Measurements from ENCODE around the gene PEX11G.

DNA sequence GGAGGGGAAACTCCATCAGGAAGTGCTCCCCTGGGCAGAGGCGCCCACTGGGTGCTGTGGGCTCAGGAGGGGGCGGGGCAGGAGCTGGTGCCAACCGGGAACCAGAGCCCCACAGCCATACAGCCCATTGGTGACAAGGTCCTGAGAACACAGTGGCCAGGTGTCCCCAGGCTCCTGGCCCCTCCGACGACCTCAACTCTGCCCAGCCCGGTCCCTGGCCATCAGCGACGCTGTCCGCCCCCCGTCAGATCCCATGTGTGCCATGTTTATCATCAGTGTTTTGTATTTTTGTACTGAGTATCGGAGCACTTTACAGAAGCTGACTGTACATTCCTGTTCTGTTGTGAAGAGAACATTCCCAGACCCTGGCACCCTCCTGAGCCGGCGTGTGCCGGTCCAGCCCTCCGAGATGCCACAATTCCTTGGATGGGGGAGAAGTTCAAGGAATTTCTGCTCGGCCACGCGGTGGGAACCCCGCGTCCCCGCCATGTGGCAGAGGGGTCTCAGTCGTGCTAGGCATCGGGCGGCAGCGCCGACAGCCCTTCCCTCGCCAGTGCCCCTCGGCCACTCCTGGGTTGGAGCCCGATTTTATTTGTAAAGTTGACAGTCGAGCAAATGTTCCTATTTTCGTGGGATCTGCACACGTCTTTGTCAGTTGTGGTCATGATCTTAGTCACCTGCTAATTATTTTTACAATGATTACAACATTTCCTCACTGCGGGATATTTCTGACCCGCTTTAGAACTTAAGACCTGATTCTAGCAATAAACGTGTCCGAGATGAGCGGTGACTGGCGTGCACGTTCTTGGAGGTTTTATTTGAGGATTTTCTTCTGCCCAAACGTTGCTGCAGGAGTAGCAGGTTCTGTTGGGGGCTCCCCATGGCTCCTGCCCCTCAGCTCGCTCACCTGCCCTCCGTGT is 16.9 kb downstream of the PEX11G start:
- TF ChIP-seq POLR2A (IDR thresholded peaks at IDR 0.05; ENCODE audit: low read depth, low read length) = no peak
- TF ChIP-seq, protein P1, sequence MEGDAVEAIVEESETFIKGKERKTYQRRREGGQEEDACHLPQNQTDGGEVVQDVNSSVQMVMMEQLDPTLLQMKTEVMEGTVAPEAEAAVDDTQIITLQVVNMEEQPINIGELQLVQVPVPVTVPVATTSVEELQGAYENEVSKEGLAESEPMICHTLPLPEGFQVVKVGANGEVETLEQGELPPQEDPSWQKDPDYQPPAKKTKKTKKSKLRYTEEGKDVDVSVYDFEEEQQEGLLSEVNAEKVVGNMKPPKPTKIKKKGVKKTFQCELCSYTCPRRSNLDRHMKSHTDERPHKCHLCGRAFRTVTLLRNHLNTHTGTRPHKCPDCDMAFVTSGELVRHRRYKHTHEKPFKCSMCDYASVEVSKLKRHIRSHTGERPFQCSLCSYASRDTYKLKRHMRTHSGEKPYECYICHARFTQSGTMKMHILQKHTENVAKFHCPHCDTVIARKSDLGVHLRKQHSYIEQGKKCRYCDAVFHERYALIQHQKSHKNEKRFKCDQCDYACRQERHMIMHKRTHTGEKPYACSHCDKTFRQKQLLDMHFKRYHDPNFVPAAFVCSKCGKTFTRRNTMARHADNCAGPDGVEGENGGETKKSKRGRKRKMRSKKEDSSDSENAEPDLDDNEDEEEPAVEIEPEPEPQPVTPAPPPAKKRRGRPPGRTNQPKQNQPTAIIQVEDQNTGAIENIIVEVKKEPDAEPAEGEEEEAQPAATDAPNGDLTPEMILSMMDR (IDR thresholded peaks at IDR 0.05 in 2 of 3, conservative IDR thresholded peaks at IDR 0.05 in 1 of 3; ENCODE audit: control insufficient read depth in 2 of 3, extremely low read depth in 1 of 3, insufficient read depth in 1 of 3, low read depth in 3 of 3, low read length in 3 of 3) = no peak
- no peak for TF ChIP-seq MYC (IDR thresholded peaks at IDR 0.05; ENCODE audit: insufficient read depth, insufficient read length, insufficient replicate concordance, low read length, severe bottlenecking)
- TF ChIP-seq, protein P2, sequence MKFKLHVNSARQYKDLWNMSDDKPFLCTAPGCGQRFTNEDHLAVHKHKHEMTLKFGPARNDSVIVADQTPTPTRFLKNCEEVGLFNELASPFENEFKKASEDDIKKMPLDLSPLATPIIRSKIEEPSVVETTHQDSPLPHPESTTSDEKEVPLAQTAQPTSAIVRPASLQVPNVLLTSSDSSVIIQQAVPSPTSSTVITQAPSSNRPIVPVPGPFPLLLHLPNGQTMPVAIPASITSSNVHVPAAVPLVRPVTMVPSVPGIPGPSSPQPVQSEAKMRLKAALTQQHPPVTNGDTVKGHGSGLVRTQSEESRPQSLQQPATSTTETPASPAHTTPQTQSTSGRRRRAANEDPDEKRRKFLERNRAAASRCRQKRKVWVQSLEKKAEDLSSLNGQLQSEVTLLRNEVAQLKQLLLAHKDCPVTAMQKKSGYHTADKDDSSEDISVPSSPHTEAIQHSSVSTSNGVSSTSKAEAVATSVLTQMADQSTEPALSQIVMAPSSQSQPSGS (IDR thresholded peaks at IDR 0.05; ENCODE audit: low read length) = no peak
- TF ChIP-seq, protein P3, sequence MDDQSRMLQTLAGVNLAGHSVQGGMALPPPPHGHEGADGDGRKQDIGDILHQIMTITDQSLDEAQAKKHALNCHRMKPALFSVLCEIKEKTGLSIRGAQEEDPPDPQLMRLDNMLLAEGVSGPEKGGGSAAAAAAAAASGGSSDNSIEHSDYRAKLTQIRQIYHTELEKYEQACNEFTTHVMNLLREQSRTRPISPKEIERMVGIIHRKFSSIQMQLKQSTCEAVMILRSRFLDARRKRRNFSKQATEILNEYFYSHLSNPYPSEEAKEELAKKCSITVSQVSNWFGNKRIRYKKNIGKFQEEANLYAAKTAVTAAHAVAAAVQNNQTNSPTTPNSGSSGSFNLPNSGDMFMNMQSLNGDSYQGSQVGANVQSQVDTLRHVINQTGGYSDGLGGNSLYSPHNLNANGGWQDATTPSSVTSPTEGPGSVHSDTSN (IDR thresholded peaks at IDR 0.05; ENCODE audit: insufficient replicate concordance, low read depth, low read length) = no peak
- no peak for TF ChIP-seq PAX8 (IDR thresholded peaks at IDR 0.05)

Data from GM12878 (cell line).